NCI-H1694 (cell line): ENCODE measurements around the gene OXGR1.
"Not testable (repeated sequence)": the region's sequence is repeated elsewhere in the genome, so short reads cannot be mapped to it uniquely, and the experiment has no call there.

Experiments used
- DNase-seq: peaks from one replicate; lab custom pipeline; 2025; lab: John Stamatoyannopoulos, UW

OXGR1 gene

DNA sequence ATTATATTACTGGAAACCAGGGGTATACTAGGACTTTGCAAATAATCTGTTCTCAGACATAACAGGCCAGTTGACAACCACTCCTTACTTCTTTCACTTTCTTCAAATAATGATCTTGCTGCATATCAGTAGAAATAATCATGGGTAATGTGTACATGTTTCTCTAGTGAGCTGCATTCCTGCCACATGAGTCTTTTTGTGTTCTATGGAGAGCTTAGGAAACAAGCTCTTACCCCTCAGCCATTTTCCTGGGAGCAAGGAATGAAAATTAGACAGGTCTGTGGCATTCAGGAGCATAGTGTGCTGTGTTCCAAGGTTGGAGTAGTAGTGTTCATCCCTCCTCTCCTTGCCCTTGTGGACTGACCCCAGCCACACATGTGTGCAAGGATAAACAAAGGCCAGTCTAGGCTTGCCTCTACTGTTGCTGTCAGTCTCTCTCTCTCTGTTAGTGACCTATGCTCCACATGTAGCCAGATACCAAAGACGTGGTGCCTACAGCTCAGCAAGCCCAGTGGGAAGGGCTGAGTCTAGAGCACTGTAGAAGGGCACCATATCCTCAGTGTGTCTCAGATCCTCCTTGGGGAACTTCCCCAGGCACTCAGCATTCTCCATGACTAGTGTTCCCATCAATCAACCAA lies 11.5 kb upstream of the OXGR1 start:
- DNase-seq: no peak

DNA sequence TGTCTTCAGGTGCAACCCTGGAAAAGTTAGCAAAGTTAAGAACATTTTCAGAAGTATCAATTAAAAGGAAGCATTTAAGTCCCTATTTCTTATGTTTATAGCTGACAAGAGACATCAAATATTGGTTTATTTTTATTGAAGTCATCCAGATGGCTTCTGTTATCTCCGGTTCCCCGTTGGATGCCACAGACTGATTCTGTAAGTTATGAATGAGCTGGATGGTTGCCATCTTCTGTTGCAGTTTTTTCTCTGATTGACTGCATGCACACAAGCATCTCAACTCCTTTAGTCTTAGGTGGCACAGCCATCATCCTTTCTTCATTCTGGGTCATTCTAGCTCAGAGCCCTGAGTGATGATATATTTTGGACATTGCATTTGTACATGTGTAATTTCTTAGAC lies 10.6 kb upstream of the OXGR1 start:
- peak; percentile 21 for DNase-seq

DNA sequence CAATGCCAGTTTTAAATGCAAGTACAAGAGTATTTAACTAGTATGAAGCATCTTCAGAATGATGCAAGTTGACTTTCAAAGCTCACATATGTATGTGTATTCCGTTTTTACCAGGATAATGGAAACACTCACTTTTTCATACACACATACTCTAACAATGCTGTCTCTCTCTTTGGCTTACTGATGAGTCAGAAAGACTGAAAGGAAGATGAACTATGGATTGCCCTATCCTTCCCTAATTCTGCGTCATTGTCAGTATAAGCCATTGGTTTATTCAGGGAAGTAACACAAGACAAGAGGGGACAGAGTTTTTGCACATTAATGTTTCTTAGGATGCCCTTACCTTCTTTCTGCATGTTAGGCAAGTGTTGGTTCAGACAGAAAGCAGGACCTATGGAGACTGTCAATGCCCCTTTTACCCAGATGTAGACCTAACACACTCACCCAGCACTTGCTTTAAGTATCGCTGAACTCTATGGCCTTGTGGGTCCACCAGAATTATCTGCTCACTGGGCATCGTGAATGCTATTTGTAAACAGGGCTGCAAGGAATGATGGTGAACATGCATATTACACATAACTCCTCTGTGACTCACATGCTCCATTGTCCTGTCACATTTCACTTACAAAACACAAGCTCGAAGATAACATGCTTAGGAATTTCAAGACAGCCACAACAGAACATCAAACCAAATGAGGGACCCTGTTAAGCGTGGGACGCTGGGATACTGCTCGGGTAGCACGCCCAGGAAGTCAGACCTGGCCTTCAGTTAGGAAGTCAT lies 10.0 kb upstream of the OXGR1 start:
- DNase-seq: no peak

DNA sequence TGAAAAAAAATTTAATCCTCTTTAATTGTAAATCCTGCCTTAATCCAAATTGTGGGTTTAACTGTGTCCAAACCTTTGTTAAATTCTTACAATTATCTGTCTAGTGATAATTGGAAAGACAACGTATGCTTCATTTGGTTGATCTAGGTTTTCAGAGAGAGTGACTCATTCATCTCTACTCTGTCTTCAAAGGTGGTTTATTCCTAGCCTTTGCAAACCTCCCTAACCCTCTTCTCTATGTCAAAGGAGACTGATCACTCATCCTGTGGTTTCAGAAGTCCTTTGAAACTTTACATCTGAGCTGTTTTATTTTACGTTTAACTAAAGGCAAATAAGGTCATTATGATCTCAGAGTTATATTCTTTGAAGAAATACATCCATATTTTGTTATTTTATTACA lies 8.8 kb upstream of the OXGR1 start:
- DNase-seq: no peak

DNA sequence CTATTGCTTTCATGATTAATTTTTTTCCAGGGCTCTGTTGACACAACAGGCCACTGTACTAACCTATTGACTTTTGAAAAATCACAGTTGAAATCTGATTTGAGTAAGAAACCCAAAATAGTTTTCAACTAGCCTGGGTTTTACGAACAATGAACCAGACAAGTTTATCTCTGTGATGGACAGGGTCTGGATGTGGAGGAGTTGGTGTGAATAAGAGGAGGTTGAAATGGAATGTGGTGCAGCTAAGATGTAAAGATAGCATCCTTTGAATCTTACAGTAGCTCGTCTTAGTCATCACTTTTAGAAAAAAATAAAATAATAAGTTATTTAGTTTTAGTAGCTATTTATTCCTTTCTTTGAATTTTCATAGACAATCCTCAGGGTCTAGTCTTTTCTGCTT lies 8.3 kb upstream of the OXGR1 start:
- no peak for DNase-seq

DNA sequence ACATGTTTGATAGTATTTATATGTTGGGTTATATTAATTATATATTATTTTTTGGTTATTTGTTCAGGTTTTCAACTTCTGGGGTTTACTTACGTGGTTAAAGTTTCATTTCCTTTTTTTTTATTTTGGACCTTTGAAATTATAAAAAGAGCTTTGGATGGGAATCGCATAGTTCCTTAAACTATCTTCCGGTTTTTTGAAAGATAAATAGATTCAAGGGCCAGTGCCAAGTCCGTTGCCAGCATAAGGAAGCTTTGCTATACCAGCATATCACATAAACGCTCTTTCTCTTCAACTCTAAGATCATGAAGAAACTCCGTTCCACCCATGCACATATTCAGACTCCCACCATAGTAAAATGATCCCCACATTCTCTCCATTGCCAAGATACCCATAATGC lies 7.4 kb upstream of the OXGR1 start:
- DNase-seq: no peak

DNA sequence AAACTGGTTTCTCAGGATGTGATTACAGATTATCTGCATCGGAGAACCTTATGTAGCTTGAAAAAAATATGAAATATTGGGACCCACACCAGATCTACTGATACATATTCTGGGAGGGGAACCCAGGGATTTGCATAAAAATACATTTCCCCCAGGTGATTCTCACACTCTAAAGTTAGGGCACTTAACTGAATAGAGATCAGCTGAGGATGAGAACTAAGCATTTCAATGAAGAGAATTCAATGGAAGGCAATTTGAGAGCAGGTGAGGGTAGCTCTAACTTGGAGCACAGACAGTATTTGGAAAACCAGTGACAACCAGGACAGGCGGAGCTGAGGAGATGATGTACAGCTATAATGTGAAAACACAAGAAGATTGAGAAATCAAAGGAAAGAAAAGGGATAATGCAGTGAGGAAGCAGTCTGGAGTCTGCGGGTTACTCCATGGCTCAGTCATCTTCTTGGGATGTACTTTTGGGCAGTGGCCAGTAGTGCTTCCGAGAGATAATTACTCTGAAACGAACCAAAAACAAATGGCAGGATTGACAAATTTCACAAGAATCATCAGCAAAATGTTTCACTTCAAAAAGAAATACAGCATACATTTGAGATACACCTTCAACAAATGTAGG lies 6.1 kb upstream of the OXGR1 start:
- DNase-seq: no peak

DNA sequence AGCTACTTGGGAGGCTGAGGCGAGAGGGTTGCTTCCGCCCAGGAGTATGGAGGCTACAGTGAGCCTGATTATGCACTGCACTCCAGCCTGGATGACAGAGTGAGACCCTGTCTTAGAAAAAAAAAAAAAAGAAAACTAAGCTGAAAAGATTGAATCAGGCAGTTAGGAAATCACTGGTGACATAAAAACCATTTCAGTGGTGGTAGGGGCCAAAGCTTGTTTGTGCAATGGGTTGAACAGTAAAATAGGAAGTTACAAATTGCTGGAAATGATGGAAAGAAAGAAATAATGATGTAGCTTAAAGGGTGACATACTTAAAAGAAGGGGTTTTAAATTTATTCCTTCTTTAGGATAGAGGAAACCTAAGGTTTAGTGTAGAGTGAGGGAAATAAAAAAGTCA lies 4.8 kb upstream of the OXGR1 start:
- no peak for DNase-seq

DNA sequence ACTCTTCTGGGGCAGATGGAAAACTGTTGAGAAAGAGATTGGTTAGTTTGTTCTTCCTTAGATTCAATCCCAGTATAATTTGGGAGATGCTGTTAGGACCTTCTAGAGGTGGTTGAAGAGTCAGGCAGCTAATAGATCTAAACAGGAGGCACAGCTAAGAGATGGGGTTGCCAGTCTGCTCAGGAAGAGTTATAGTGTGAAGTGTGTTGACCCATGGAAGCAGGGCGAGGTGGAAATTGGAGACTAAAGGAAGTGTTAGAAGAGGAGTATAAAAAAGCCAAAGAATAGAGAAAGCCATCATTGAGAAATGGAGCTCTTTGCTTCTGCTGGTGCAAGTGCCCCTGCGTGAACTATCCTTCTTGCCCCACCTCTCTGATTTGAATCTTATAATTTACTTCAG lies 3.8 kb upstream of the OXGR1 start:
- no peak for DNase-seq

DNA sequence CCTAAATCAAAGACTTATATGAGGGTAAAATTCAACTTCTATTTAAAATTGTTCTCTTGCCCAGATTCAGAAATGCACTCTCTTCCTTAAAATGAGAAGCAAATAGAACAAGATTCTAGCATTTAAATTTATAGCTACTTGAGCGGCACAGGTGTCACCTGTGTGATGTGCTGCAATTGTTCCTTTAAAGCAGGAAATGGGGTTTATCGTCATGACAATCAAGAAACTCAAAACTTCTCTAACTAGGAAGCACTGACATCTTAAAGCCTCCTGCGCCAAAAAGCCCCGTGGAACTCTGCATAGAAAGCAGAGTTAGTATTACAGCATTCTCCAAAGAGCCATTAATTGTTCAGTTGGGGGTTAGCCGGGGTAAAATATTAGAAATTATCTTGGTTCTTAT lies 2.6 kb upstream of the OXGR1 start:
- DNase-seq: no peak

DNA sequence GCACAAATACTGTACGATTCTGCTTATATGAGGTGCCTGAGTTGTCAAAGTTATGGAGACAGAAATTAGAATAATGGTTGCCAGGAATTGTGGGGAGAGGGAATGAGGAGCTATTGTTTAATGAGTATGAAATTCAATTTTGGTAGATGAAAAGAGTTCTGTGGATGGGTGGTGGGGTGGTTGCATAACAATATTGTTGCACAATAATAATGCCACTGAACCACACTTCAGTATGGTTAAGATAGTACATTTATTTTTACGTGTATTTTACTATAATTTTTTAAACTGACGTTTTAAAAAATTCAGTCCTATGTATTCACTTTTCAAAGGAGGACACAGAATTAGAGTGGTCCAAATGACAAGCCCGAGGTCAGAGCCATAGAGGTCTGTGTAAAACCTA lies 1.8 kb upstream of the OXGR1 start:
- no peak for DNase-seq

DNA sequence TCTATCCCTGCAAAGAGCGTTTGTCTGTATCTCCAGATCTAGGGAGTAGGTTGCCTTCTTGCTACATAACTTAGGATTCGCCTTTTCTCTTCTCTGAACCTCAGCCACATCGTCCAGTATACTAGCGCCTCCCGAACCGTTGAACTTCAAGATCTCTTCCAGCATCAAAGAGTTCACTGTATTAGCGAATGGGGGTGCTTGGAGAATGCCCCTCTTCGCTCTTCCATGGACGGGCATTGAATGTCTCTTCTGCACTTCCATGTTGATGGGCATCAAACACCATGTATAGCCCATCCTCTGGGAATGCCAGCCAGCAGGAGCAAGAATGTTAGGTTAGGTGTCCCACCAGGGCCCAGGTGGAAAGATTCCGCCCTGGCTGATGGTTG lies 575 bp upstream of the OXGR1 start:
- DNase-seq: no peak

DNA sequence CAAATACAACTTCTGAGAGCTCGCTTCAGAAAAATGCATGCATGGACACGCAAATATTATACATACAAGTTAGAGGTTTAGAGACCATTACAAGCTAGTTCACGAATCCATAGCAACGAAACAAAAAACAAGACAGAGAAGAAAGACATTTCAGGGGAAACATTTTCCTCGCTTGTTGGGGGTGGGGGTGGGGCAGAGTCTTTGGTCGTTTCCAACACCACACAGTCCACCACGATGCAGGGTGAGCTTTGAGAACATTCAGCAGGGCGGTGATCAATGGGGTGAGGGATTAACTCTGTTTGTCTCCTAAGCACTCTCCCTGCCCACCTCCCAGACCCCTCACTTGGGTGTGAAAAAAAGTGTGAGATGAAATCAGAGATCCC lies 651 bp downstream of the OXGR1 start:
- DNase-seq: no peak

DNA sequence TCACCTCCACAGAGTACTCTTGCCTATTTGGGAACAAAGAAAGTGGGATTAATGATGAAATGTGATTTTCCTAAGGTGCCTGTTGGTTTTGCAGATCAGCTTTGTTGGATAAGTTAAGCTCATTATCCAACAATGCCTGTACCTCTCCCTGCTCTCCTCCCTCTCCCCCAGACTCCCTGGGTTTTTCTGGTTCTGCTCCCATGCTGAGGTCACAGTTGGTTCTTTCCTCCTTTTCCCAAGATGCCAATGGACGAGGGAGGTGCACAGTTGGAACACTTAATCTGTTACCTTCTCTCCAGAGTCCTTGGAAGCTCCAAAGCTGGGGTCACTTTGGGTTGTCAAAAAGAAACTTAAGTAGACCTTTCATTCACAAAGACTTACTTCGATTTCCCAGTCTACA lies 1.6 kb downstream of the OXGR1 start:
- no peak for DNase-seq

DNA sequence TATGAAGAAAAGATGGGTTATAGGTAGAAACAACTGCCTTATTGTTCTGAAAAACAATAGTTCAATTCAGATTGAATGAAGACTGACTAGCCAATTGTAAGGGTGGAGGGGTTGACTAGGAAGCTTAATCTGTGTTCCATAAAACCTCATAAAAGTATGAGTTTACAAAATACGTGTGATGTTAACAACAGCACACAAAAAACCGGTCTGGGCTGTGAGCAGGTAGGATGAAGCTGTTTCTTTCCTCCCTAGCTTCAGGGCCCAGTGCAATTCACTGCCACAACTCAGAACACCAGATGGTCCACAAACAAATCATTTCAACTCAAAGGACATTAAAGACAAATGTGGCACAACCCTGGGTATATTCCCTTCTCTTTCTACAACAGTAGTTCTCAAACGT lies 3.2 kb downstream of the OXGR1 start:
- DNase-seq: no peak

DNA sequence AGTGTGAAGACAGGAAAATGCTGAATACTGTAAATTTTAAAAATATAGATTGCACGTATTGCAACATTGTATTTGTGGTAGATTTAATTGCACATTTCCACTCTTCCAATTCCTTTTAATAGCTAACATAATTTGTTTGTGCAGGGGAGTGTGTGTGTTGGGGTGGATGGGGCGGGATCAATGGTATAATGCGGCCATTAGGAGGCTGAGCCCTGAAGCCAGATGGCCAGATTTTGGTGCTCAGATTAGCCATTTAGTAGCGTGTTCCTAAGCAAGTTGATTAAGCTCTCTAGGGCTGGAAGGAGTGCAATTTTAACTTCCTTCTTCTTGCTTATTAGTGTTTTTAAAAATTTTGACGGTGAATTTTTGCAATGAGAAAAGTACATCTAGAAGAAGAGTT lies 5.8 kb downstream of the OXGR1 start:
- no peak for DNase-seq

DNA sequence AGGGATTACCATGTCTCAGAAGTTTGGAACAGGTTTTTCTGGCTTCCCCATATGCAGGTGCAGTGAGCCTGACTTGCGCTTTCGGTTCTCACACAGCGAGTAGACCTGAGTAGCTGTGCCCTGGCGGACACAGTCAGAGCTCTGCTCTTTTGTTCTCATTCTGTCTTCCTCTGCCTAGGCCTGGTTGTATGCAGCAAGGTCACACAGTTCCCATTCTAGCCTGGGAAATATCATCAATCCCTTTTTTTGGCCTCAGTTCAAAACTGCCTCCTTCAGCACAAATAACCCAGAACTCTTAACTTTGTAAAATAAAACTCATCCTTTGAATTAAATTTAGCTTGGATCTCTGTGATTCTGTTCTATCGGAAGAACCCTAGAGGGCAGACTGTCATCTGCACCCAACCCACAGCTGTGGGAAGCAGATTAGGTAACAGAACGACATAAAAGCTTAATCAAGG lies 10.2 kb downstream of the OXGR1 start:
- DNase-seq: peak; percentile 32

DNA sequence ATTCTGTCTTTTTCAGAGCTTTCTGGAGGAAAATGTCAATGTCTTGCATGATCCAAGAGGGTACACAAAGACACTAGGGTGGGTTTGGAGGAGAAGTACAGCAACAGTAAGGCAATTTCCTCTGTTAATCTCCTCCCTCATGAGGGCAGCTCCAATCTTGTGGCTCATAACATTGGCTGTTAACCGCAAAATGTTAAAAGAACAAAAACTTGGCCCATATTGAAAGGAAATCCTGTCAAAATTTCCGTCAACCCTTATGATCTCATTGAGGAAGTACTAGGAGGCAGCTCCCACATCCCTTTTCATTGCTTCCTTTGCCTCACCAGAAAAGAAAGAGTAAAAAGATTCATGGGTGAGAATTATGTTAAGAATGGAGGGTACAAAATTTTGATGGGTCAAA lies 11.6 kb downstream of the OXGR1 start:
- no peak for DNase-seq

DNA sequence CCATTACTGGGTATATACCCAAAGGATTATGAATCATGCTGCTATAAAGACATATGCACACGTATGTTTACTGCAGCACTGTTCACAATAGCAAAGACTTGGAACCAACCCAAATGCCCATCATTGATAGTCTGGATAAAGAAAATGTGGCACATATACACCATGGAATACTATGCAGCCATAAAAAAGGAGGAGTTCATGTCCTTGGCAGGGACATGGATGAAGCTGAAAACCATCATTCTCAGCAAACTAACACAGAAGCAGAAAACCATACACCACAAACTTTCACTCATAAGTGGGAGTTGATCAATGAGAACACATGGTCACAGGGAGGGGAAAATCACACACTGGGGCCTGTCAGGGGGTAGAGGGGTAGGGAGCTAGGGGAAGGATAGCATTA lies 14.4 kb downstream of the OXGR1 start:
- not testable (repeated sequence) for DNase-seq

DNA sequence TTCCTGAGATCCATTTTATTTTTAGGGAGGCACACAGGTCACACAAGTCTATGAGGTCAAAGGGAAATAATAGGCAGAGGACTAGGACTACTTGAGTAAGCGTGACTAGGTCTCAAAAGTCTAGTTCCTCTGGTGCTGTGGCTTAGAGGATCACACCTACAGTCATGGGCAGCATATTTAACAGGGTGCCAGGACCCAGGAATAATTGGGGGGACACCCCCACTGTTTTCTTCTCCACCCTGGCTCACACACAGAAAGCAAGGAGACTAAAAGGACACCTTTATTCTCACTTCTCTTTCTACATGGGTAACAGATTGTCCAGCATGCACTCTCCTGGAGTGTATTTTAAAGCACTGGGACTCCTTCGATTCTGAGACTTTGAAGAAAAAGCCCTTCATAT lies 26.2 kb downstream of the OXGR1 start:
- no peak for DNase-seq

DNA sequence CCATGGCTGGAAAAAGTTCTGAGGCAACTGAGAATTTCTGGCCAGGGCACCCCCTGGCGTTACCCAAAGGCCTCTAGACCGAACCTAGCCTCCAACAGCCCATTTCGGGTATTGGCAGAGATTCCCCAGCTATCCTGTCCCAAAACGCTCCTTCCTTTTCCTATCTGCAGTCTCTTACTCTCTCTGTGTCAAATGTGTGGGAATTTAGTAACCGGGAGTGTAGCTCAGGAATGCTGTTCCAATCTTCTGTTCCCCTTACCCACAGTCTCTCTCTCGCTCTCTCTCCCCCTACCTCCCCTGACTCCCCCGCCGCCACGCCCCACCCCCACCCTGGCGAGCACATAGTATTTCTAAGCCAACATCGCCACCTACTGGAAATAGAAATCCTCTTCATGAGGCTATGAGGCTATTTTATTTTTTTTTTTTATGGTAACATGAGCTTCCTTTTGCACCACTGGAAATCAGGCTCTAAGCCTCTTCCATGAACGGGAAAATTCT lies 27.0 kb downstream of the OXGR1 start:
- no peak for DNase-seq

DNA sequence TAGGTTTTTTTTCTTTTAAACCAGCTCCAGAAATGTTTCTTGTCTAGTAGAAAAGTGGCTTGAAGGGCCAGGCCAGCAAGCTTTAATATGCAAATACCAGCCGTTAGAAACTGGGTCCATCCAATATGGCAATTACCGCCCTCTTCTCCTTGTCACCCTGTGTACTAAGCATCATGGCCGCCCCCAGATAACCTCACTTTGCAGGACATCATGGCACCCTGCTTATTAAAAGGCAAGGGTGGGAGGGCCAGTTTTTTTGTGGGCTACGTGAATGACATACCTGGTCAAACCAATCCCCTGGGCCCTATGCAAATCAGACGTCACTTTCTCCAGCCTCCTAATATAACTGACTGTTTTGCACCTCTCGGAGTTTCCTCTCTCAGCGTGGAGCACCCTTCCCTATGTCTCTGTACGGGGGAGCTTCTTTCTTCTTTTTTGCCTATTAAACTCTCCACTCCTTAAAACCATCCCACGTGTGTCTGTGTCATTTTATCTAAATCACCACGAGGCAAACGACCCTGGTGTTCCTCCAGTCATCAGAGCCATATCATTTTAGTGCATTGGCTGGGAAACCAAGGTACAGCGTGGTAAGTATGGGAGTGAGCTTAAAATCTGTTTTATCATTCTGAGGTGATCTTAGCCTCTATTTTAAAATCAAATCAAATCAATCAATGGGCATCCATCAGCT lies 27.7 kb downstream of the OXGR1 start:
- DNase-seq: no peak
